Endodermal cell (in vitro differentiated cells): Measurements from ENCODE around the gene C17orf50. TPM values are rescaled to one million over a fixed set of nuclear protein-coding genes. Genes with fewer than 3 reads are reported as not detected.

Experiments used
- DNase-seq: peaks from one replicate; pipeline ENCODE4 v3.0.0-alpha.2; 2017
- H3K27ac ChIP-seq: 2 replicates; pipeline ENCODE4 v1.5.1; 2013; ENCODE audit warnings: mild to moderate bottlenecking, low read depth, low read length, moderate library complexity
- H3K27me3 ChIP-seq: 2 replicates; pipeline ENCODE4 v1.6.1; 2013; ENCODE audit warnings: mild to moderate bottlenecking, low read length, moderate library complexity; ENCODE audit not compliant: insufficient read depth, control insufficient read depth, poor library complexity, severe bottlenecking
- H3K36me3 ChIP-seq: 2 replicates; pipeline ENCODE4 v1.7.0; 2013; ENCODE audit warnings: mild to moderate bottlenecking, low read length, moderate library complexity; ENCODE audit not compliant: control insufficient read depth, insufficient read depth
- H3K4me1 ChIP-seq: one replicate; pipeline ENCODE4 v1.7.0; 2013; ENCODE audit warnings: low read length; ENCODE audit not compliant: control insufficient read depth, insufficient read depth
- H3K4me3 ChIP-seq: 2 replicates; pipeline ENCODE4 v1.5.1; 2013; ENCODE audit warnings: mild to moderate bottlenecking, low read length, moderate library complexity
- H3K9ac ChIP-seq: 2 replicates; pipeline ENCODE4 v1.6.1; 2013; ENCODE audit warnings: mild to moderate bottlenecking, low read length, moderate library complexity; ENCODE audit not compliant: poor library complexity, severe bottlenecking; ENCODE audit errors: extremely low read depth
- H3K9me3 ChIP-seq: 2 replicates; pipeline ENCODE4 v1.6.1; 2013; ENCODE audit warnings: mild to moderate bottlenecking, low read length, moderate library complexity; ENCODE audit not compliant: control insufficient read depth
- H3K27ac Mint-ChIP-seq: 2 replicates; pipeline ENCODE4 v1.8.0; 2020; ENCODE audit warnings: mixed read lengths
- H3K27me3 Mint-ChIP-seq: 2 replicates; pipeline ENCODE4 v1.8.0; 2021; ENCODE audit warnings: mild to moderate bottlenecking, mixed read lengths; ENCODE audit not compliant: insufficient read depth
- H3K36me3 Mint-ChIP-seq: 2 replicates; pipeline ENCODE4 v1.8.0; 2020; ENCODE audit warnings: low read depth, mixed read lengths
- H3K4me1 Mint-ChIP-seq: 2 replicates; pipeline ENCODE4 v1.8.0; 2020; ENCODE audit warnings: mixed read lengths
- H3K4me3 Mint-ChIP-seq: 2 replicates; pipeline ENCODE4 v1.8.0; 2020; ENCODE audit warnings: mild to moderate bottlenecking, moderate library complexity, mixed read lengths
- H3K9me3 Mint-ChIP-seq: 2 replicates; pipeline ENCODE4 v1.8.0; 2020; ENCODE audit warnings: mild to moderate bottlenecking, mixed read lengths
- WGBS, 2 experiments: methylation state at CpG; one replicate each; pipeline versions ENCODE4 v1.1.5 to v1.1.7; 2013; ENCODE audit warnings: missing lambda C conversion rate in 2 of 2, mixed read lengths in 1 of 2; ENCODE audit not compliant: insufficient coverage in 1 of 2, insufficient read length in 1 of 2; 5-methylcytosine and 5-hydroxymethylcytosine counted together
- total RNA-seq, 2 donors: library from RNA; stranded (reverse); fragmentation: NEBNext Ultra II Directional in 1 of 2; extraction: Animal tissue kit (Norgen Biotek cat#: 25700) in 1 of 2; gene quantifications; 2 replicates in 1 of 2; 3 replicates in 1 of 2; pipeline ENCODE4 v1.2.1, GENCODE V29; 2021
- TF ChIP-seq, protein P1 (sequence below): fragments of 200-600 bp; sonication (generic); conservative IDR thresholded peaks from 2 replicates; pipeline ENCODE4 v1.5.0; 2021; ENCODE audit warnings: antibody characterized with exemption, mild to moderate bottlenecking

C17orf50 gene
- total RNA-seq, 2 donors from 2014 or later: not detected

DNA sequence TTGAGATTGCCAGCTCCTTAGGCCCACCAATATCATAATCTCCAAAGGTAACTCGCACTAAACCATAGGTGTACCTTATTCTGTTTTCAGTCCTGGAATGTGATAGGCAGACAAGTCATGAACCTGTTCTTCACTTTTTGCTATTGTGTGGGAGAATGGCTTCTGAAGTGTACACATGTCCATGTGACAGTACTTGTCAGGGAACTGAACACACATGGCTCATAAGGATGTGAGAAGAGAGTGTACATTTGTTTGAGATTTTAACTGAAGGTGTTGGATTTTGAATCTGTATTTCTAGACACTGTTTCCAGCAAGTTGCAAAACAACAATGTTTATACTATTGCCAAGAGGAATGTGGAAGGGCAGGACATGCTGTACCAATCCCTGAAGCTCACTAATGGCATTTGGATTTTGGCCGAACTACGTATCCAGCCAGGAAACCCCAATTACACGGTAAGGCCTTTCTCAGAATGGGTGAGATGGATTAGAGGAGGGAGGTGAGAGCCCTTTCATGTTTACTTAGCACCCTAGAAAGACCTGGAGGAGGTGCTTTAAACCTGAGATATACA, 43.7 kb upstream of the C17orf50 start:
- Mint-ChIP-seq H3K4me1 (peaks cover 14% of the 10 kb centered on the region), H3K9me3 (no peaks in the 10 kb centered on the region), H3K27ac (no peak overlapping the region), H3K4me3 (no peak overlapping the region), H3K27me3 (no peaks in the 10 kb centered on the region), H3K36me3 (peaks cover 32% of the 10 kb centered on the region)
- WGBS, 2 experiments: 96 to 100% methylated on average over 3 to 4 of the region's 4 CpGs
- Histone ChIP-seq H3K36me3 (peaks cover 81% of the 10 kb centered on the region), H3K4me3 (no peak overlapping the region), H3K27me3 (no peaks in the 10 kb centered on the region), H3K9ac (no peak overlapping the region), H3K27ac (no peak overlapping the region), H3K9me3 (no peaks in the 10 kb centered on the region), H3K4me1 (peaks cover 6% of the 10 kb centered on the region)
- TF ChIP-seq, protein P1, sequence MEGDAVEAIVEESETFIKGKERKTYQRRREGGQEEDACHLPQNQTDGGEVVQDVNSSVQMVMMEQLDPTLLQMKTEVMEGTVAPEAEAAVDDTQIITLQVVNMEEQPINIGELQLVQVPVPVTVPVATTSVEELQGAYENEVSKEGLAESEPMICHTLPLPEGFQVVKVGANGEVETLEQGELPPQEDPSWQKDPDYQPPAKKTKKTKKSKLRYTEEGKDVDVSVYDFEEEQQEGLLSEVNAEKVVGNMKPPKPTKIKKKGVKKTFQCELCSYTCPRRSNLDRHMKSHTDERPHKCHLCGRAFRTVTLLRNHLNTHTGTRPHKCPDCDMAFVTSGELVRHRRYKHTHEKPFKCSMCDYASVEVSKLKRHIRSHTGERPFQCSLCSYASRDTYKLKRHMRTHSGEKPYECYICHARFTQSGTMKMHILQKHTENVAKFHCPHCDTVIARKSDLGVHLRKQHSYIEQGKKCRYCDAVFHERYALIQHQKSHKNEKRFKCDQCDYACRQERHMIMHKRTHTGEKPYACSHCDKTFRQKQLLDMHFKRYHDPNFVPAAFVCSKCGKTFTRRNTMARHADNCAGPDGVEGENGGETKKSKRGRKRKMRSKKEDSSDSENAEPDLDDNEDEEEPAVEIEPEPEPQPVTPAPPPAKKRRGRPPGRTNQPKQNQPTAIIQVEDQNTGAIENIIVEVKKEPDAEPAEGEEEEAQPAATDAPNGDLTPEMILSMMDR: no peak
- no peak for DNase-seq

DNA sequence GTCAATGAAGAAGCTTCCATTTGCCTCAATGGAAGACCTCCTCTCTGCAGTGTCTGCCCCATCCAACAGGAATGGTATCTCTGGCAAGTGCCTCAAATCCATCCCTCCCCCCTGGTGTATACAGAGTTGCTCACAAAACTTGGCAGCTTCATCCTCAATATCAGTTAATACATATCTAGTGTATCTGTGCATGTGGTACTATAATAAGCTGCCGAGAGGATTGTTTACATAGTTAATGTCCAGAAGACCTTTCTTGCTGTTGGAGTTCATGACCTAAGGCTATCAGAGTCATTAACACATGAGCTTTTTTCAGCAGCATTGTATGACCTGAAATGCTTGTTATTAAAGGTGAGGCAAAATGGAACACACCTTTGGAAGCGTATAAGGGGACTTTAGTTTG, 43.2 kb upstream of the C17orf50 start:
- Histone ChIP-seq H3K4me3 (no peak overlapping the region), H3K9me3 (no peaks in the 10 kb centered on the region), H3K36me3 (peaks cover 79% of the 10 kb centered on the region), H3K27ac (no peak overlapping the region), H3K4me1 (peaks cover 6% of the 10 kb centered on the region), H3K9ac (no peak overlapping the region), H3K27me3 (no peaks in the 10 kb centered on the region)
- Mint-ChIP-seq H3K27me3 (no peaks in the 10 kb centered on the region), H3K9me3 (no peaks in the 10 kb centered on the region), H3K4me1 (peaks cover 14% of the 10 kb centered on the region), H3K27ac (no peak overlapping the region), H3K36me3 (peaks cover 31% of the 10 kb centered on the region), H3K4me3 (no peak overlapping the region)
- DNase-seq: no peak
- TF ChIP-seq, protein P1: no peak
- WGBS, 2 experiments: 88 to 100% methylated on average over 2 of the region's 2 CpGs

DNA sequence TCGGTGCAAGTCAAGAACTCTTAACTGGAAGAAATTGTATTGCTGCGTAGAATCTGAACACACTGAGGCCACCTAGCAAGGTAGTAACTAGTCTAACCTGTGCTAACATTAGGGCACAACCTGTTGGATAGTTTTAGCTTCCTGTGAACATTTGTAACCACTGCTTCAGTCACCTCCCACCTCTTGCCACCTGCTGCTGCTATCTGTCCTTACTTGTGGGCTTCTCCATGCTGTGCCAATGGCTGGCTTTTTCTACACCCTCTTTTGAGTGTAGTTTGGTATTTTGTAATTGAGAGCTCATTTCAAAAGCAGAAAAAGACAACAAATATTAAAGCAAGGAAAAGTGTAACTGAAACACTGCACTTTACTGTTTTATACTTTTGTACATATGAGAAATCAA, 37.0 kb upstream of the C17orf50 start:
- no peak overlapping the region for H3K9ac ChIP-seq
- Mint-ChIP-seq H3K36me3 (peaks cover 44% of the 10 kb centered on the region), H3K27me3 (no peaks in the 10 kb centered on the region), H3K4me1 (peaks cover 34% of the 10 kb centered on the region), H3K9me3 (no peaks in the 10 kb centered on the region), H3K27ac (no peak overlapping the region), H3K4me3 (no peak overlapping the region)
- no peaks in the 10 kb centered on the region for H3K27me3 ChIP-seq
- no peak for DNase-seq
- H3K27ac ChIP-seq: no peak overlapping the region
- H3K9me3 ChIP-seq: no peaks in the 10 kb centered on the region
- H3K4me3 ChIP-seq: no peak overlapping the region
- peaks cover 16% of the 10 kb centered on the region for H3K4me1 ChIP-seq
- TF ChIP-seq, protein P1: no peak
- WGBS, 2 experiments: 96 to 98% methylated on average over 2 of the region's 2 CpGs
- peaks cover 67% of the 10 kb centered on the region for H3K36me3 ChIP-seq
